MCF 10A (cell line): Measurements from ENCODE around the gene POLA1. TPM values are rescaled to one million over a fixed set of nuclear protein-coding genes. Genes with fewer than 3 reads are reported as not detected.

Experiments
- BruUV-seq: library from RNA; stranded (reverse); fragments of 400-500 nt; replicated peaks from 2 replicates; lab custom pipeline; 2021; lab: Mats Ljungman, UMichigan
- CTCF ChIA-PET: fragments of 300-600 bp; sonication (Branson Sonifier 250); formaldehyde crosslinking; extraction: SDS; loops from one replicate; lab custom pipeline; 2021; ENCODE audit warnings: antibody characterized with exemption, inconsistent platforms; lab: Yijun Ruan, JAX
- POLR2A ChIA-PET: fragments of 300-600, 350-650 bp; sonication (Branson Sonifier 250); formaldehyde crosslinking; extraction: SDS; loops from one replicate; lab custom pipeline; 2020; ENCODE audit warnings: antibody characterized with exemption, inconsistent platforms; lab: Yijun Ruan, JAX
- DNase-seq: peaks from one replicate; pipeline ENCODE4 v3.0.0-alpha.2; 2018; ENCODE audit not compliant: unreplicated experiment
- H3K27ac Mint-ChIP-seq: one replicate; pipeline ENCODE4 v1.8.0; 2022; ENCODE audit warnings: mild to moderate bottlenecking, low read depth, mixed read lengths; ENCODE audit not compliant: unreplicated experiment
- H3K27me3 Mint-ChIP-seq: one replicate; pipeline ENCODE4 v1.8.0; 2022; ENCODE audit warnings: mixed read lengths; ENCODE audit not compliant: insufficient read depth, unreplicated experiment
- H3K36me3 Mint-ChIP-seq: one replicate; pipeline ENCODE4 v1.8.0; 2022; ENCODE audit warnings: mild to moderate bottlenecking, moderate library complexity, mixed read lengths; ENCODE audit not compliant: insufficient read depth, unreplicated experiment
- H3K4me1 Mint-ChIP-seq: one replicate; pipeline ENCODE4 v1.8.0; 2022; ENCODE audit warnings: mixed read lengths; ENCODE audit not compliant: insufficient read depth, unreplicated experiment
- H3K4me3 Mint-ChIP-seq: one replicate; pipeline ENCODE4 v1.8.0; 2022; ENCODE audit warnings: mild to moderate bottlenecking, moderate library complexity, mixed read lengths; ENCODE audit not compliant: unreplicated experiment
- H3K9me3 Mint-ChIP-seq: one replicate; pipeline ENCODE4 v1.8.0; 2022; ENCODE audit warnings: mixed read lengths; ENCODE audit not compliant: unreplicated experiment
- intact Hi-C: fragments of 100-400 bp; cut with micrococcal nuclease; formaldehyde crosslinking; loops from 2 replicates; pipeline ENCODE4 v1.14.1; 2022
- total RNA-seq: library from RNA; stranded (reverse); gene quantifications from 2 replicates; pipeline ENCODE4 v1.2.3, GENCODE V29; 2022
- TF ChIP-seq, protein P1 (sequence below): fragments of 200-600 bp; IDR thresholded peaks from one replicate; pipeline ENCODE4 v1.8.0; 2022; ENCODE audit warnings: antibody characterized with exemption, mild to moderate bottlenecking; ENCODE audit not compliant: unreplicated experiment

The POLA1 gene
- total RNA-seq, 1 experiment from 2014 or later = 9.8 TPM

DNA sequence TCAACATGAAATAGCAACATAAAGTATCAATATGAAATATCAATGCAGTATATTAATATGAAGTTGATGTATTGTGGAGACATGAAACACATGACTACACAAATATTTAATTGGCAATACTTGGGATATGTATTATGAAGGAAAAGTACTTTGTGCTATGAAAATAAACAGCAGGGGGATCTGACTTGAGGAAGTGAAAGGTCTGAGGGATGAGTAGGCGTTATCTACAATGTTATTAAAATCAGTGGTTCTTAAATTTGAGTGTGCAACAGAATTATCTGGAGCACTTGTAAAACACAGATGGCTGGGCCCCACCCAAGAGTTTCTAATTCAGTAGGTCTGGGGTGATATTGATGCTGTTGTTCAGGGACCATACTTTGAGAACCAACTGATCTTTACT, 349.5 kb downstream of the POLA1 start:
- no peak overlapping the region for H3K27ac Mint-ChIP-seq

More for the DNA sequence above, 349.5 kb downstream of the POLA1 start:
- no peaks in the 10 kb centered on the region for H3K36me3 Mint-ChIP-seq
- intact Hi-C loops = no loop called here
- ChIA-PET CTCF (interaction anchor here (0.7 to 1.5 kb wide), 3 partner anchors 10 to 116 kb away, joined by 3 to 4 read pairs (median 3); no protein-coding TSS in a partner anchor), POLR2A (no interaction called here)
- no TSS peak for BruUV-seq
- TF ChIP-seq, protein P1, sequence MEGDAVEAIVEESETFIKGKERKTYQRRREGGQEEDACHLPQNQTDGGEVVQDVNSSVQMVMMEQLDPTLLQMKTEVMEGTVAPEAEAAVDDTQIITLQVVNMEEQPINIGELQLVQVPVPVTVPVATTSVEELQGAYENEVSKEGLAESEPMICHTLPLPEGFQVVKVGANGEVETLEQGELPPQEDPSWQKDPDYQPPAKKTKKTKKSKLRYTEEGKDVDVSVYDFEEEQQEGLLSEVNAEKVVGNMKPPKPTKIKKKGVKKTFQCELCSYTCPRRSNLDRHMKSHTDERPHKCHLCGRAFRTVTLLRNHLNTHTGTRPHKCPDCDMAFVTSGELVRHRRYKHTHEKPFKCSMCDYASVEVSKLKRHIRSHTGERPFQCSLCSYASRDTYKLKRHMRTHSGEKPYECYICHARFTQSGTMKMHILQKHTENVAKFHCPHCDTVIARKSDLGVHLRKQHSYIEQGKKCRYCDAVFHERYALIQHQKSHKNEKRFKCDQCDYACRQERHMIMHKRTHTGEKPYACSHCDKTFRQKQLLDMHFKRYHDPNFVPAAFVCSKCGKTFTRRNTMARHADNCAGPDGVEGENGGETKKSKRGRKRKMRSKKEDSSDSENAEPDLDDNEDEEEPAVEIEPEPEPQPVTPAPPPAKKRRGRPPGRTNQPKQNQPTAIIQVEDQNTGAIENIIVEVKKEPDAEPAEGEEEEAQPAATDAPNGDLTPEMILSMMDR = no peak
- H3K4me3 Mint-ChIP-seq = no peak overlapping the region
- DNase-seq = no peak
- H3K4me1 Mint-ChIP-seq = no peaks in the 10 kb centered on the region
- no peaks in the 10 kb centered on the region for H3K27me3 Mint-ChIP-seq
- no peaks in the 10 kb centered on the region for H3K9me3 Mint-ChIP-seq

Other genes starting within 250 kb of the POLA1 start
- gene PDK3, start 228.6 kb upstream of the POLA1 start, total RNA-seq = 1.0 and 1.4 TPM in 2 replicates
- gene PCYT1B, start 46.6 kb upstream of the POLA1 start, total RNA-seq = not detected in 2 replicates